WERI-Rb-1 (cell line): Measurements from ENCODE around the gene CARS2.

Source experiments
- DNase-seq: peaks from one replicate; pipeline ENCODE4 v3.0.0-alpha.2; 2020
- H3K27ac ChIP-seq: fragments of 250-450 bp; sonication (Bioruptor Pico); 2 replicates; pipeline ENCODE4 v1.5.1; 2020; ENCODE audit warnings: mild to moderate bottlenecking, moderate library complexity
- H3K27me3 ChIP-seq: fragments of 250-450 bp; sonication (Bioruptor Pico); 2 replicates; pipeline ENCODE4 v1.5.1; 2021; ENCODE audit warnings: mild to moderate bottlenecking, low read depth, moderate library complexity; ENCODE audit not compliant: insufficient read depth, severe bottlenecking
- H3K36me3 ChIP-seq: fragments of 250-450 bp; sonication (Bioruptor Pico); 2 replicates; pipeline ENCODE4 v1.5.1; 2020; ENCODE audit warnings: mild to moderate bottlenecking, moderate library complexity
- H3K4me3 ChIP-seq: 2 replicates; pipeline ENCODE4 v1.5.1; 2011; ENCODE audit warnings: low read depth, mild to moderate bottlenecking, control low read depth, low read length
- H3K9me3 ChIP-seq: fragments of 250-450 bp; sonication (Bioruptor Pico); 2 replicates; pipeline ENCODE4 v1.5.1; 2021; ENCODE audit warnings: mild to moderate bottlenecking, moderate library complexity; ENCODE audit not compliant: severe bottlenecking
- TF ChIP-seq, protein P1 (sequence below): IDR thresholded peaks from 2 replicates; pipeline ENCODE4 v1.5.1; 2011; ENCODE audit warnings: low read depth, mild to moderate bottlenecking, control low read depth, inconsistent platforms, low read length

Gene CARS2

GRCh38 chr13:110592665-110593064, 113.3 kb downstream of the CARS2 start:
- no peak overlapping the region for H3K27ac ChIP-seq
- H3K9me3 ChIP-seq: no peaks in the 10 kb centered on the region
- no peak overlapping the region for H3K4me3 ChIP-seq
- H3K27me3 ChIP-seq: peaks cover 10% of the 10 kb centered on the region
- no peak for DNase-seq
- TF ChIP-seq, protein P1, sequence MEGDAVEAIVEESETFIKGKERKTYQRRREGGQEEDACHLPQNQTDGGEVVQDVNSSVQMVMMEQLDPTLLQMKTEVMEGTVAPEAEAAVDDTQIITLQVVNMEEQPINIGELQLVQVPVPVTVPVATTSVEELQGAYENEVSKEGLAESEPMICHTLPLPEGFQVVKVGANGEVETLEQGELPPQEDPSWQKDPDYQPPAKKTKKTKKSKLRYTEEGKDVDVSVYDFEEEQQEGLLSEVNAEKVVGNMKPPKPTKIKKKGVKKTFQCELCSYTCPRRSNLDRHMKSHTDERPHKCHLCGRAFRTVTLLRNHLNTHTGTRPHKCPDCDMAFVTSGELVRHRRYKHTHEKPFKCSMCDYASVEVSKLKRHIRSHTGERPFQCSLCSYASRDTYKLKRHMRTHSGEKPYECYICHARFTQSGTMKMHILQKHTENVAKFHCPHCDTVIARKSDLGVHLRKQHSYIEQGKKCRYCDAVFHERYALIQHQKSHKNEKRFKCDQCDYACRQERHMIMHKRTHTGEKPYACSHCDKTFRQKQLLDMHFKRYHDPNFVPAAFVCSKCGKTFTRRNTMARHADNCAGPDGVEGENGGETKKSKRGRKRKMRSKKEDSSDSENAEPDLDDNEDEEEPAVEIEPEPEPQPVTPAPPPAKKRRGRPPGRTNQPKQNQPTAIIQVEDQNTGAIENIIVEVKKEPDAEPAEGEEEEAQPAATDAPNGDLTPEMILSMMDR: no peak
- no peaks in the 10 kb centered on the region for H3K36me3 ChIP-seq
